Gastrocnemius medialis (tissue), 4 donors: ENCODE results near the gene SV2C. TPM values are rescaled to one million over a fixed set of nuclear protein-coding genes. Genes with fewer than 3 reads are reported as not detected.
"Not testable (repeated sequence)": the region's sequence is repeated elsewhere in the genome, so short reads cannot be mapped to it uniquely, and the experiment has no call there.

ENCODE experiments used
- ATAC-seq, 2 donors: fragments of 150-250 bp; one replicate each; pipeline ENCODE4 v1.9.1; 2016
- DNase-seq, 2 donors: peaks; one replicate each; pipeline ENCODE4 v3.0.0-alpha.2; 2019
- H3K27ac ChIP-seq, 4 donors: fragments of 200-600 bp; sonication (generic); 1 replicate in 1 of 4; 2 replicates in 3 of 4; pipeline ENCODE4 v1.5.1; 2016 to 2018; ENCODE audit warnings: mild to moderate bottlenecking in 2 of 4, moderate library complexity in 1 of 4
- H3K27me3 ChIP-seq, 3 donors: fragments of 200-600 bp; sonication (generic) in 2 of 3; 1 replicate in 1 of 3; 2 replicates in 2 of 3; pipeline versions ENCODE4 v1.5.1 to v1.6.0; 2016 to 2019; ENCODE audit warnings: mild to moderate bottlenecking in 1 of 3, moderate library complexity in 1 of 3
- H3K36me3 ChIP-seq, 2 donors: fragments of 200-600 bp; sonication (generic) in 1 of 2; one replicate each; pipeline ENCODE4 v1.5.1; 2017 to 2018
- H3K4me1 ChIP-seq, 2 donors: fragments of 200-600 bp; sonication (generic) in 1 of 2; one replicate each; pipeline ENCODE4 v1.5.1; 2016 to 2017; ENCODE audit warnings: mild to moderate bottlenecking in 2 of 2
- H3K4me3 ChIP-seq, 4 donors: fragments of 200-600 bp; sonication (generic) in 3 of 4; 1 replicate in 1 of 4; 2 replicates in 3 of 4; pipeline ENCODE4 v1.5.1; 2016 to 2019; ENCODE audit warnings: mild to moderate bottlenecking in 2 of 4
- H3K9me3 ChIP-seq, 3 donors: fragments of 200-600 bp; sonication (generic) in 2 of 3; 1 replicate in 1 of 3; 2 replicates in 2 of 3; pipeline ENCODE4 v1.5.1; 2016 to 2019
- CTCF ChIP-seq, 5 experiments: fragments of 450-650 bp in 3 of 5; fragments of 200-600 bp in 2 of 5; sonication (generic) in 2 of 5; IDR thresholded peaks in 4 of 5; conservative IDR thresholded peaks in 1 of 5; 1 replicate in 4 of 5; 2 replicates in 1 of 5; pipeline ENCODE4 v1.5.1; 2016 to 2019; ENCODE audit warnings: antibody characterized with exemption in 5 of 5, mild to moderate bottlenecking in 3 of 5, moderate library complexity in 3 of 5
- POLR2A ChIP-seq, 2 donors: fragments of 450-650 bp; IDR thresholded peaks; one replicate each; pipeline ENCODE4 v1.6.1; 2017; ENCODE audit warnings: antibody characterized with exemption in 2 of 2, mild to moderate bottlenecking in 2 of 2, moderate library complexity in 2 of 2
- in situ Hi-C, 4 donors: fragments of 200-750 bp; cut with MboI; loops; one replicate each; pipeline versions ENCODE4 v1.15.0 to v1.8.0; 2017; ENCODE audit warnings: low sequenced_read_pairs in 4 of 4
- intact Hi-C: fragments of 100-400 bp; cut with DNase I; formaldehyde crosslinking; loops from one replicate; pipeline ENCODE4 v1.15.1; 2023; ENCODE audit warnings: low total_unique reads
- total RNA-seq, 4 donors: library from RNA; depleted of rRNA; stranded (reverse); fragments of >200 nt; gene quantifications; one replicate each; pipeline versions ENCODE4 v1.1.0 to v1.2.3, GENCODE V29; 2016

The SV2C gene
- total RNA-seq, 4 donors from 2014 or later, result not detected

- Histone ChIP-seq H3K4me3 (no peak overlapping the region), H3K36me3 (no peaks in the 10 kb centered on the region), H3K27me3 (no peaks in the 10 kb centered on the region), H3K4me1 (no peaks in the 10 kb centered on the region), H3K9me3 (no peaks in the 10 kb centered on the region), H3K27ac (no peak overlapping the region)
- intact Hi-C loops, result no loop called here
- no peak for ATAC-seq
- in situ Hi-C loops, result no loop called here
- TF ChIP-seq POLR2A (IDR thresholded peaks at IDR 0.05) (no peak), CTCF (IDR thresholded peaks at IDR 0.05 in 4 of 5, conservative IDR thresholded peaks at IDR 0.05 in 1 of 5) (no peak)
- DNase-seq, result no peak
Observed at GRCh38 chr5:76229900-76230299, 146.7 kb downstream of the SV2C start.

DNA sequence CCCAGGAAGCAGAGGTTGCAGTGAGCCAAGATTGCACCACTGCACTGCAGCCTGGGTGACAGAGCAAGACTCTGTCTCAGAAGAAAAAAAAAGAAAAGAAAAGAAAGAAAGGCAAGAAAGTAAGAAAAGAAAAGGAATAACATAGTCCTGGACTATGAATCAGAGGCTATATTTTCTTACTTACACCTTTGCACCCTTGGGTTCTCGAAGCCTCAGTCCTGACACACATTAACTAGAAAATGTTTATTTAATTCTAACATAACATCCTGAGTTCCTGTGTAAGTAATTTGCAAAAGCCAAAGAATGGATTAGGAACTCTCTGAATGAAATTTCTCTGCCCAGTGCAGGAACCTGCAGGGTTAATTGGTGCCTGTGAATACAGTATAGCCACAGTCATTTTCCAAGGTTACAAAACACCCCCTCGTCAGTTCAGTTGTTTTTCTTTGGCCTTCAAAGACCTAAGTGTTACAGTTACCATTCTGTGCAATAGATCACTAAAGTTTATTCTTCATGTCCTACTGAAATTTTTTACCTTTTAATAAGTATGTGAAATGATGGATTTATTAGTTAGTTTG, 147.6 kb downstream of the SV2C start:
- in situ Hi-C loops, result no loop called here
- intact Hi-C loops, result no loop called here
- H3K36me3 ChIP-seq, result no peaks in the 10 kb centered on the region
- no peak overlapping the region for H3K27ac ChIP-seq
- no peak overlapping the region for H3K4me3 ChIP-seq
- no peaks in the 10 kb centered on the region for H3K27me3 ChIP-seq
- no peaks in the 10 kb centered on the region for H3K9me3 ChIP-seq
- no peak for TF ChIP-seq CTCF (IDR thresholded peaks at IDR 0.05 in 4 of 5, conservative IDR thresholded peaks at IDR 0.05 in 1 of 5)
- no peak for TF ChIP-seq POLR2A (IDR thresholded peaks at IDR 0.05)
- DNase-seq (no peak), ATAC-seq (no peak)
- no peaks in the 10 kb centered on the region for H3K4me1 ChIP-seq

DNA sequence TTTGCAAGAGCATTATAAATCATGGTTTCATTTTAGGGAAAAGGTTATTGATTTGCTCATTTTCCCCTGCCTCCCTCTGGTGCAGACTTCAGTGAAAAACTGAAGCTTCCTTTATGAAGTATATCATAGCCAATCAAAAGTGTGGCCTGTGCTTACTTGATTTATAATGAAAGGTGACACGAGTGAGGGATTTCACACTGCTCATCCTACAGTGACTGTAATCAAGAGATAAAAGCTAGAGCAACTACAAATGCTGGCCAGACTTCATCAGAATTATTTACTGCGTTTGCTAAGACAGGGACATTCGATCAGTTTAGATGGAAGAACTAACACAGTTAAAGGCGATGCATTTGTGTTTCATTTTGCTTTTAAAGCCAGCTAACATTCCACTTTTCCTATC, 151.5 kb downstream of the SV2C start:
- Histone ChIP-seq H3K27me3 (no peaks in the 10 kb centered on the region), H3K4me1 (no peaks in the 10 kb centered on the region), H3K36me3 (no peaks in the 10 kb centered on the region), H3K4me3 (no peak overlapping the region), H3K9me3 (no peaks in the 10 kb centered on the region), H3K27ac (no peak overlapping the region)
- intact Hi-C loops (no loop called here), in situ Hi-C loops (no loop called here)
- DNase-seq, result no peak
- TF ChIP-seq POLR2A (IDR thresholded peaks at IDR 0.05) (no peak), CTCF (IDR thresholded peaks at IDR 0.05 in 4 of 5, conservative IDR thresholded peaks at IDR 0.05 in 1 of 5) (no peak)
- no peak for ATAC-seq

DNA sequence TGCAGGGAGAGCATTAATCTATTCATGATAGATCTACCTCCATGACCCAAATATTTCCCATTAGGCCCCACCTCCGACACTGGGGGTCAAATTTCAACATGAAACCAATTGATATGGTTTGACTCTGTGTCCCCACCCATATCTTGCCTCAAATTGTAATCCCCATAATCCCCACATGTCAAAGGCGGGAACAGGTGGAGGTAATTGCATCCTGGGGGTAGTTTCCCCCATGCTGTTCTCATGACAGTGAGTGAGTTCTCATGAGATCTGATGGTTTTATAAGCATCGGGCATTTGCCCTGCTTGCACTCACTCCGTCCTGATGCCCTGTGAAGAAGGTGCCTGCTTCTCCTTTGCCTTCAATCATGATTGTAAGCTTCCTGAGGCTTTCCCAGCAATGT, 153.5 kb downstream of the SV2C start:
- Histone ChIP-seq H3K9me3 (no peaks in the 10 kb centered on the region), H3K4me1 (no peaks in the 10 kb centered on the region), H3K27me3 (no peaks in the 10 kb centered on the region), H3K4me3 (no peak overlapping the region), H3K36me3 (no peaks in the 10 kb centered on the region), H3K27ac (no peak overlapping the region)
- ATAC-seq (no peak), DNase-seq (no peak)
- intact Hi-C loops (no loop called here), in situ Hi-C loops (no loop called here)
- TF ChIP-seq CTCF (IDR thresholded peaks at IDR 0.05 in 4 of 5, conservative IDR thresholded peaks at IDR 0.05 in 1 of 5), result no peak
- TF ChIP-seq POLR2A (IDR thresholded peaks at IDR 0.05), result no peak

- H3K27ac ChIP-seq, result no peak overlapping the region
- TF ChIP-seq CTCF (IDR thresholded peaks at IDR 0.05 in 4 of 5, conservative IDR thresholded peaks at IDR 0.05 in 1 of 5) (no peak), POLR2A (IDR thresholded peaks at IDR 0.05) (no peak)
Observed at GRCh38 chr5:76240336-76240735, 157.2 kb downstream of the SV2C start.

GRCh38 chr5:76242155-76242554, 159.0 kb downstream of the SV2C start:
- not testable (repeated sequence) for ATAC-seq

More at GRCh38 chr5:76240336-76240735, 157.2 kb downstream of the SV2C start:
- no peaks in the 10 kb centered on the region for H3K4me1 ChIP-seq
- DNase-seq (no peak), ATAC-seq (no peak)
- no peaks in the 10 kb centered on the region for H3K27me3 ChIP-seq
- in situ Hi-C loops, result no loop called here
- no peak overlapping the region for H3K4me3 ChIP-seq
- no peaks in the 10 kb centered on the region for H3K36me3 ChIP-seq
- H3K9me3 ChIP-seq, result no peaks in the 10 kb centered on the region
- intact Hi-C loops, result no loop called here

More at GRCh38 chr5:76242155-76242554, 159.0 kb downstream of the SV2C start:
- intact Hi-C loops, H3K4me3 ChIP-seq, H3K4me1 ChIP-seq, DNase-seq, H3K27ac ChIP-seq, H3K9me3 ChIP-seq, H3K27me3 ChIP-seq, in situ Hi-C loops, H3K36me3 ChIP-seq: not testable (repeated sequence)
